NCI-H524 treated with DMSO at 0.1 percent for 48 hours (cell line): ENCODE measurements around the gene EPB41.

Experiments
- DNase-seq: peaks from one replicate; lab custom pipeline; 2025; lab: John Stamatoyannopoulos, UW

Gene EPB41

GRCh38 chr1:28890836-28891235 is 23.5 kb upstream of the EPB41 start:
- no peak for DNase-seq

GRCh38 chr1:28891256-28891655 is 23.1 kb upstream of the EPB41 start:
- no peak for DNase-seq

- DNase-seq, result no peak
Observed at GRCh38 chr1:28893403-28894102, 20.8 kb upstream of the EPB41 start.

GRCh38 chr1:28894785-28895184 is 19.6 kb upstream of the EPB41 start:
- no peak for DNase-seq

GRCh38 chr1:28895896-28896608 is 18.3 kb upstream of the EPB41 start:
- DNase-seq, result no peak

- no peak for DNase-seq
Observed at GRCh38 chr1:28896609-28896986, 17.8 kb upstream of the EPB41 start.

- DNase-seq, result no peak
Observed at GRCh38 chr1:28897789-28898188, 16.6 kb upstream of the EPB41 start.

- DNase-seq, result peak; percentile 31
Observed at GRCh38 chr1:28898405-28898881, 15.9 kb upstream of the EPB41 start.

- DNase-seq, result no peak
Observed at GRCh38 chr1:28899267-28899666, 15.1 kb upstream of the EPB41 start.

GRCh38 chr1:28900562-28900961 is 13.8 kb upstream of the EPB41 start:
- no peak for DNase-seq

GRCh38 chr1:28902738-28903137 is 11.6 kb upstream of the EPB41 start:
- DNase-seq, result no peak

- DNase-seq, result no peak
Observed at GRCh38 chr1:28905921-28906666, 8.3 kb upstream of the EPB41 start.

GRCh38 chr1:28909198-28909597 is 5.2 kb upstream of the EPB41 start:
- no peak for DNase-seq

- DNase-seq, result no peak
Observed at GRCh38 chr1:28910379-28911115, 3.8 kb upstream of the EPB41 start.

GRCh38 chr1:28913786-28914227 is 562 bp upstream of the EPB41 start:
- no peak for DNase-seq

- DNase-seq, result no peak
Observed at GRCh38 chr1:28915031-28915895, 894 bp downstream of the EPB41 start.

GRCh38 chr1:28917757-28918118 is 3.4 kb downstream of the EPB41 start:
- DNase-seq, result no peak

- DNase-seq, result peak; percentile 45
Observed at GRCh38 chr1:28921286-28921869, 7.0 kb downstream of the EPB41 start.

- DNase-seq, result no peak
Observed at GRCh38 chr1:28925350-28925891, 11.1 kb downstream of the EPB41 start.

- no peak for DNase-seq
Observed at GRCh38 chr1:28926629-28927265, 12.4 kb downstream of the EPB41 start.
